HepG2 (cell line): ENCODE results near the gene CHKB. TPM values are rescaled to one million over a fixed set of nuclear protein-coding genes. Genes with fewer than 3 reads are reported as not detected.

ENCODE experiments used
- ARNT ChIP-seq: fragments of 450-650 bp; IDR thresholded peaks from 2 replicates; pipeline ENCODE4 v1.6.1; 2017
- ATF2 ChIP-seq: sonication (generic); formaldehyde crosslinking; IDR thresholded peaks from 2 replicates; pipeline ENCODE4 v1.4.0; 2020; ENCODE audit warnings: missing genetic modification reagents
- CC2D1A ChIP-seq: sonication (generic); formaldehyde crosslinking; IDR thresholded peaks from 2 replicates; pipeline ENCODE4 v1.8.1; 2023; ENCODE audit warnings: mild to moderate bottlenecking, missing genetic modification reagents
- CENPT ChIP-seq: sonication (generic); formaldehyde crosslinking; IDR thresholded peaks from 2 replicates; pipeline ENCODE4 v1.8.0; 2022; ENCODE audit warnings: low read depth, mild to moderate bottlenecking, moderate library complexity, missing genetic modification reagents
- DPF2 ChIP-seq: sonication (generic); formaldehyde crosslinking; IDR thresholded peaks from 2 replicates; pipeline ENCODE4 v1.4.0; 2020; ENCODE audit warnings: mild to moderate bottlenecking, low read depth, missing genetic modification reagents, borderline replicate concordance
- EED ChIP-seq: sonication (generic); formaldehyde crosslinking; IDR thresholded peaks from 2 replicates; pipeline ENCODE4 v1.5.0; 2020; ENCODE audit warnings: mild to moderate bottlenecking, missing genetic modification reagents
- FLYWCH1 ChIP-seq: sonication (generic); formaldehyde crosslinking; IDR thresholded peaks from 2 replicates; pipeline ENCODE4 v1.8.1; 2023; ENCODE audit warnings: mild to moderate bottlenecking, missing genetic modification reagents
- FOXP1 ChIP-seq, 2 experiments: fragments of 450-650 bp in 1 of 2; IDR thresholded peaks; 2 replicates each; pipeline ENCODE4 v1.6.1; 2017 to 2018; ENCODE audit warnings: antibody characterized with exemption in 1 of 2
- GATA4 ChIP-seq: sonication (generic); IDR thresholded peaks from 2 replicates; pipeline ENCODE4 v1.6.1; 2016; ENCODE audit warnings: antibody characterized with exemption, low read depth, borderline replicate concordance
- HIVEP1 ChIP-seq: sonication (generic); formaldehyde crosslinking; IDR thresholded peaks from 2 replicates; pipeline ENCODE4 v1.4.0; 2020; ENCODE audit warnings: mild to moderate bottlenecking, missing genetic modification reagents
- JUN ChIP-seq: sonication (generic); formaldehyde crosslinking; IDR thresholded peaks from 2 replicates; pipeline ENCODE4 v1.4.0; 2020; ENCODE audit warnings: mild to moderate bottlenecking, missing genetic modification reagents
- POLR2A ChIP-seq, 2 experiments: IDR thresholded peaks; 2 replicates each; pipeline ENCODE4 v1.6.1; 2011; ENCODE audit warnings: low read depth in 2 of 2, low read length in 2 of 2, mild to moderate bottlenecking in 1 of 2, moderate library complexity in 1 of 2; ENCODE audit not compliant: insufficient read depth in 1 of 2
- PRMT3 ChIP-seq: sonication (generic); formaldehyde crosslinking; IDR thresholded peaks from 2 replicates; pipeline ENCODE4 v1.8.1; 2022; ENCODE audit warnings: low read depth, mild to moderate bottlenecking, moderate library complexity, missing genetic modification reagents, borderline replicate concordance
- SRSF1 ChIP-seq: fragments of 200-400 bp; formaldehyde crosslinking; optimal IDR thresholded peaks from 2 replicates; pipeline ENCODE3; 2017; ENCODE audit warnings: mild to moderate bottlenecking, low read depth, low read length, moderate library complexity
- TARDBP ChIP-seq: sonication (generic); formaldehyde crosslinking; IDR thresholded peaks from 2 replicates; pipeline ENCODE4 v1.8.0; 2022; ENCODE audit warnings: mild to moderate bottlenecking, missing genetic modification reagents
- ZBTB38 ChIP-seq: sonication (generic); formaldehyde crosslinking; IDR thresholded peaks from 2 replicates; pipeline ENCODE4 v1.5.1; 2020; ENCODE audit warnings: mild to moderate bottlenecking, missing genetic modification reagents
- ZBTB49 ChIP-seq: sonication (generic); formaldehyde crosslinking; IDR thresholded peaks from 2 replicates; pipeline ENCODE4 v1.4.0; 2020; ENCODE audit warnings: missing genetic modification reagents, borderline replicate concordance
- ZNF205 ChIP-seq: IDR thresholded peaks from 2 replicates; pipeline ENCODE4 v1.6.1; 2018; ENCODE audit warnings: missing biosample characterization, missing genetic modification reagents
- ZNF556 ChIP-seq: sonication (generic); formaldehyde crosslinking; IDR thresholded peaks from 2 replicates; pipeline ENCODE4 v1.4.0; 2020; ENCODE audit warnings: mild to moderate bottlenecking, missing genetic modification reagents, borderline replicate concordance
- ZNF570 ChIP-seq: sonication (generic); formaldehyde crosslinking; IDR thresholded peaks from 2 replicates; pipeline ENCODE4 v1.4.0; 2020; ENCODE audit warnings: mild to moderate bottlenecking, missing genetic modification reagents, borderline replicate concordance
- ZNF589 ChIP-seq: sonication (generic); formaldehyde crosslinking; conservative IDR thresholded peaks from 2 replicates; pipeline ENCODE4 v1.8.0; 2022; ENCODE audit warnings: mild to moderate bottlenecking, moderate library complexity, missing genetic modification reagents
- ZNF720 ChIP-seq: sonication (generic); formaldehyde crosslinking; IDR thresholded peaks from 2 replicates; pipeline ENCODE4 v1.4.0; 2020; ENCODE audit warnings: missing genetic modification reagents
- polyA plus RNA-seq, 8 experiments: library from polyadenylated mRNA; depleted of rRNA in 3 of 8; stranded (reverse) in 7 of 8; unstranded in 1 of 8; fragments of >200 nt; fragmentation: Illumina TruSeq in 4 of 8; extraction: Trizol in 4 of 8; gene quantifications; 2 replicates each; pipeline versions ENCODE4 v1.2.1 to v1.2.3, GENCODE V29; 2011 to 2016; ENCODE audit warnings: low read depth in 4 of 8, missing spikeins in 1 of 8, mixed read lengths in 1 of 8; ENCODE audit not compliant: insufficient read depth in 1 of 8
- total RNA-seq, 5 experiments: library from RNA; depleted of rRNA; stranded (reverse); fragments of >200 nt; fragmentation: Illumina TruSeq; extraction: Trizol; gene quantifications; 2 replicates each; pipeline ENCODE4 v1.2.3, GENCODE V29; 2016; ENCODE audit warnings: low read depth in 1 of 5
- TF ChIP-seq, protein P1 (sequence below): sonication (generic); formaldehyde crosslinking; IDR thresholded peaks from 2 replicates; pipeline ENCODE4 v1.4.0; 2020; ENCODE audit warnings: missing genetic modification reagents, borderline replicate concordance
- TF ChIP-seq, protein P2 (sequence below): sonication (generic); formaldehyde crosslinking; IDR thresholded peaks from 2 replicates; pipeline ENCODE4 v1.4.0; 2020; ENCODE audit warnings: mild to moderate bottlenecking, missing genetic modification reagents

CHKB gene
- total and polyA plus RNA-seq, 2 of the 13 experiments (the other 11 are each of a cell fraction or from before 2014, with no cell fraction given) = 24.5 to 42.7 TPM

- no peak for TF ChIP-seq ZNF589 (CRISPR knock-in tag)
- no peak for TF ChIP-seq ZBTB49 (CRISPR knock-in tag)
- no peak for TF ChIP-seq SRSF1
- TF ChIP-seq ZNF720 = no peak
- TF ChIP-seq PRMT3 = no peak
- peak; percentile 72 for TF ChIP-seq TARDBP (CRISPR knock-in tag)
- TF ChIP-seq FLYWCH1 = no peak
- TF ChIP-seq ARNT = no peak
- TF ChIP-seq JUN (CRISPR knock-in tag) = no peak
- peak in 1 of 2 experiments; percentile 41; a peak in 1 of 4 replicates for TF ChIP-seq POLR2A (IDR thresholded peaks at IDR 0.05; ENCODE audit: insufficient read depth in 1 of 2, low read depth in 2 of 2, low read length in 2 of 2)
- TF ChIP-seq ZNF205 (CRISPR knock-in tag) = no peak
- no peak for TF ChIP-seq DPF2 (CRISPR knock-in tag)
- TF ChIP-seq, protein P1, sequence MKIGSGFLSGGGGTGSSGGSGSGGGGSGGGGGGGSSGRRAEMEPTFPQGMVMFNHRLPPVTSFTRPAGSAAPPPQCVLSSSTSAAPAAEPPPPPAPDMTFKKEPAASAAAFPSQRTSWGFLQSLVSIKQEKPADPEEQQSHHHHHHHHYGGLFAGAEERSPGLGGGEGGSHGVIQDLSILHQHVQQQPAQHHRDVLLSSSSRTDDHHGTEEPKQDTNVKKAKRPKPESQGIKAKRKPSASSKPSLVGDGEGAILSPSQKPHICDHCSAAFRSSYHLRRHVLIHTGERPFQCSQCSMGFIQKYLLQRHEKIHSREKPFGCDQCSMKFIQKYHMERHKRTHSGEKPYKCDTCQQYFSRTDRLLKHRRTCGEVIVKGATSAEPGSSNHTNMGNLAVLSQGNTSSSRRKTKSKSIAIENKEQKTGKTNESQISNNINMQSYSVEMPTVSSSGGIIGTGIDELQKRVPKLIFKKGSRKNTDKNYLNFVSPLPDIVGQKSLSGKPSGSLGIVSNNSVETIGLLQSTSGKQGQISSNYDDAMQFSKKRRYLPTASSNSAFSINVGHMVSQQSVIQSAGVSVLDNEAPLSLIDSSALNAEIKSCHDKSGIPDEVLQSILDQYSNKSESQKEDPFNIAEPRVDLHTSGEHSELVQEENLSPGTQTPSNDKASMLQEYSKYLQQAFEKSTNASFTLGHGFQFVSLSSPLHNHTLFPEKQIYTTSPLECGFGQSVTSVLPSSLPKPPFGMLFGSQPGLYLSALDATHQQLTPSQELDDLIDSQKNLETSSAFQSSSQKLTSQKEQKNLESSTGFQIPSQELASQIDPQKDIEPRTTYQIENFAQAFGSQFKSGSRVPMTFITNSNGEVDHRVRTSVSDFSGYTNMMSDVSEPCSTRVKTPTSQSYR (CRISPR knock-in tag) = no peak
- TF ChIP-seq ZNF570 (CRISPR knock-in tag) = no peak
- peak; percentile 51; the same call in 1 of the 2 replicates for TF ChIP-seq ZBTB38 (CRISPR knock-in tag)
- TF ChIP-seq CC2D1A (CRISPR knock-in tag) = no peak
- TF ChIP-seq ZNF556 (CRISPR knock-in tag) = no peak
- peak; percentile 22; the same call in 1 of the 2 replicates for TF ChIP-seq FOXP1 (IDR thresholded peaks at IDR 0.05)
- TF ChIP-seq FOXP1 (CRISPR knock-in tag; IDR thresholded peaks at IDR 0.05) = no peak
- TF ChIP-seq CENPT (CRISPR knock-in tag) = no peak
- TF ChIP-seq HIVEP1 (CRISPR knock-in tag) = 0 out of 2 replicates have a peak, but pooled peaks have one; percentile 36
- TF ChIP-seq, protein P2, sequence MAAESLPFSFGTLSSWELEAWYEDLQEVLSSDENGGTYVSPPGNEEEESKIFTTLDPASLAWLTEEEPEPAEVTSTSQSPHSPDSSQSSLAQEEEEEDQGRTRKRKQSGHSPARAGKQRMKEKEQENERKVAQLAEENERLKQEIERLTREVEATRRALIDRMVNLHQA (CRISPR knock-in tag) = no peak
- TF ChIP-seq ATF2 (CRISPR knock-in tag) = no peak
- TF ChIP-seq GATA4 = no peak; the same call in 1 of the 2 replicates
- TF ChIP-seq EED = 0 out of 2 replicates have a peak, but pooled peaks have one; percentile 49
These were observed 46.0 kb upstream of the CHKB start (continued) for GRCh38 chr22:50628543-50629134.
